CD4-positive, alpha-beta T cell treated with Interleukin-15 for 4 hours (primary cell): ENCODE data around the gene MCF2L2.
"Not testable (repeated sequence)": the region's sequence is repeated elsewhere in the genome, so short reads cannot be mapped to it uniquely, and the experiment has no call there.

ENCODE experiments used
- DNase-seq: peaks from one replicate; pipeline ENCODE4 v3.0.0-alpha.2; 2020; ENCODE audit warnings: low spot score

The MCF2L2 gene

GRCh38 chr3:183203670-183204069, 224.7 kb downstream of the MCF2L2 start:
- no peak for DNase-seq

GRCh38 chr3:183202004-183202722, 226.3 kb downstream of the MCF2L2 start:
- DNase-seq = peak; percentile 19

GRCh38 chr3:183198939-183199338, 229.5 kb downstream of the MCF2L2 start:
- no peak for DNase-seq

GRCh38 chr3:183197734-183198133, 230.7 kb downstream of the MCF2L2 start:
- DNase-seq = no peak

- DNase-seq = no peak
These were observed 233.2 kb downstream of the MCF2L2 start for GRCh38 chr3:183195266-183195665.

- DNase-seq = no peak
These were observed 234.4 kb downstream of the MCF2L2 start for GRCh38 chr3:183193762-183194689.

- no peak for DNase-seq
These were observed 235.6 kb downstream of the MCF2L2 start for GRCh38 chr3:183192650-183193300.

- no peak for DNase-seq
These were observed 238.8 kb downstream of the MCF2L2 start for GRCh38 chr3:183189641-183190040.

- DNase-seq = peak; percentile 17
These were observed 239.4 kb downstream of the MCF2L2 start for GRCh38 chr3:183188895-183189462.

GRCh38 chr3:183185696-183186095, 242.7 kb downstream of the MCF2L2 start:
- DNase-seq = no peak

- DNase-seq = no peak
These were observed 245.4 kb downstream of the MCF2L2 start for GRCh38 chr3:183182732-183183610.

- no peak for DNase-seq
These were observed 246.3 kb downstream of the MCF2L2 start for GRCh38 chr3:183182073-183182472.

- DNase-seq = no peak
These were observed 246.8 kb downstream of the MCF2L2 start for GRCh38 chr3:183181606-183182005.

GRCh38 chr3:183180784-183181295, 247.6 kb downstream of the MCF2L2 start:
- no peak for DNase-seq

GRCh38 chr3:183180110-183180783, 248.2 kb downstream of the MCF2L2 start:
- DNase-seq = no peak

- DNase-seq = not testable (repeated sequence)
These were observed 248.9 kb downstream of the MCF2L2 start for GRCh38 chr3:183179550-183179908.

- peak; percentile 10 for DNase-seq
These were observed 249.4 kb downstream of the MCF2L2 start for GRCh38 chr3:183178833-183179549.

GRCh38 chr3:183178512-183178832, 249.9 kb downstream of the MCF2L2 start:
- DNase-seq = no peak

- no peak for DNase-seq
These were observed 256.3 kb downstream of the MCF2L2 start for GRCh38 chr3:183172051-183172639.

- not testable (repeated sequence) for DNase-seq
These were observed 260.4 kb downstream of the MCF2L2 start for GRCh38 chr3:183167975-183168374.
